Mammary epithelial cell (primary cell): ENCODE results near the gene HEXA.

Source experiments
- CTCF ChIP-seq, 2 donors: IDR thresholded peaks in 1 of 2; conservative IDR thresholded peaks in 1 of 2; 2 replicates each; pipeline ENCODE4 v1.5.1; 2011 to 2012; ENCODE audit warnings: inconsistent platforms in 2 of 2, low read length in 2 of 2, mild to moderate bottlenecking in 2 of 2, control low read depth in 1 of 2, low read depth in 1 of 2; ENCODE audit not compliant: insufficient read depth in 1 of 2; ENCODE audit errors: extremely low read depth in 1 of 2
- EZH2 ChIP-seq: IDR thresholded peaks from 2 replicates; pipeline ENCODE4 v1.6.1; 2012; ENCODE audit warnings: low read length, inconsistent platforms, borderline replicate concordance

- TF ChIP-seq CTCF (conservative IDR thresholded peaks at IDR 0.05 in 1 of 2, IDR thresholded peaks at IDR 0.05 in 1 of 2; ENCODE audit: extremely low read depth in 1 of 2, insufficient read depth in 1 of 2, low read depth in 1 of 2, low read length in 2 of 2) (no peak), EZH2 (no peak)
Measured at GRCh38 chr15:72397796-72398588, 22.2 kb upstream of the HEXA start, which contains the start of gene TMEM202.
